Measurements from ENCODE around the gene CAMK2N1. TPM values are rescaled to one million over a fixed set of nuclear protein-coding genes. Genes with fewer than 3 reads are reported as not detected.

CAMK2N1 gene
- total RNA-seq, 3 donors from 2014 or later: 162 to 274 (median 163) TPM

GRCh38 chr1:20479840-20480239, 6.2 kb downstream of the CAMK2N1 start:
- peaks cover 41% of the 10 kb centered on the region for H3K4me1 ChIP-seq (ENCODE audit: low read depth)

DNA sequence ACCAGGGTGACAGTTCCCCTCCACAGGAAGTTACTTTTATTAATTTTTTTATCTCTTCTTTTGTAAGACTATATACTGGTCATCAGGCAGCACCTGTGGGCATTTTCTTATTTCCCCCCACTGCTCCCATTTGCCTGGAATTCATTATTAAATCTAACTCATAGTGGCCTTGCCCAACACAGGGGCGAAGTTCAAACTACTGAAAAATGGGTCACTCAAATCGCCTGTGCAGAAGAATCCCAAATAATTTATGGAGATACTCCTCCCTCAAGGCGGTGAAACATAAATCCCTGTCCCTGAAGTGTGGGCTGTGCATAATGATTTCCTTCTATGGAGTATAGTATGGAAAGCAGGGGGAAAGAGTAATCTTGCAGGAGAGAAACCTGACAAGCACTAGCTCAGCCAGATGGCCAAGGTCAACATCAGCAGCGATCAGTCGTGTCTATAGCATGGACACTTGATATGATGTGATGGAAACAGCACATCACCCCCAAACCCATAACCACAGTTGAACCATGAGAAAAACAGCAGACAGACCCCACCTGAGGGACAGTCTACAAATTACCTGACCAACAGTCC, 7.9 kb downstream of the CAMK2N1 start:
- intact Hi-C loops (cut with DNase I, micrococcal nuclease): no loop called here
- no peak overlapping the region for H3K4me3 ChIP-seq

More at GRCh38 chr1:20479840-20480239, 6.2 kb downstream of the CAMK2N1 start:
- DNase-seq (no peak), ATAC-seq (no peak)
- Histone ChIP-seq H3K9me3 (no peaks in the 10 kb centered on the region), H3K4me3 (no peak overlapping the region), H3K36me3 (ENCODE audit: low read depth) (no peaks in the 10 kb centered on the region)
- TF ChIP-seq CTCF (IDR thresholded peaks at IDR 0.05): no peak
- intact Hi-C loops (cut with DNase I, micrococcal nuclease): no loop called here

GRCh38 chr1:20477348-20478056, 8.5 kb downstream of the CAMK2N1 start:
- intact Hi-C loops (cut with DNase I, micrococcal nuclease): no loop called here
- no peaks in the 10 kb centered on the region for H3K36me3 ChIP-seq (ENCODE audit: low read depth)
- H3K4me3 ChIP-seq: no peak overlapping the region
- peak in 1 of 3 donors; percentile 44 for DNase-seq
- H3K4me1 ChIP-seq (ENCODE audit: low read depth): peaks cover 47% of the 10 kb centered on the region
- no peak for TF ChIP-seq CTCF (IDR thresholded peaks at IDR 0.05)
- H3K9me3 ChIP-seq: no peaks in the 10 kb centered on the region
- no peak for ATAC-seq

More for the DNA sequence above, 7.9 kb downstream of the CAMK2N1 start:
- DNase-seq (no peak), ATAC-seq (no peak)
- Histone ChIP-seq H3K4me1 (ENCODE audit: low read depth) (peaks cover 47% of the 10 kb centered on the region), H3K36me3 (ENCODE audit: low read depth) (no peaks in the 10 kb centered on the region), H3K9me3 (no peaks in the 10 kb centered on the region)
- no peak for TF ChIP-seq CTCF (IDR thresholded peaks at IDR 0.05)

DNA sequence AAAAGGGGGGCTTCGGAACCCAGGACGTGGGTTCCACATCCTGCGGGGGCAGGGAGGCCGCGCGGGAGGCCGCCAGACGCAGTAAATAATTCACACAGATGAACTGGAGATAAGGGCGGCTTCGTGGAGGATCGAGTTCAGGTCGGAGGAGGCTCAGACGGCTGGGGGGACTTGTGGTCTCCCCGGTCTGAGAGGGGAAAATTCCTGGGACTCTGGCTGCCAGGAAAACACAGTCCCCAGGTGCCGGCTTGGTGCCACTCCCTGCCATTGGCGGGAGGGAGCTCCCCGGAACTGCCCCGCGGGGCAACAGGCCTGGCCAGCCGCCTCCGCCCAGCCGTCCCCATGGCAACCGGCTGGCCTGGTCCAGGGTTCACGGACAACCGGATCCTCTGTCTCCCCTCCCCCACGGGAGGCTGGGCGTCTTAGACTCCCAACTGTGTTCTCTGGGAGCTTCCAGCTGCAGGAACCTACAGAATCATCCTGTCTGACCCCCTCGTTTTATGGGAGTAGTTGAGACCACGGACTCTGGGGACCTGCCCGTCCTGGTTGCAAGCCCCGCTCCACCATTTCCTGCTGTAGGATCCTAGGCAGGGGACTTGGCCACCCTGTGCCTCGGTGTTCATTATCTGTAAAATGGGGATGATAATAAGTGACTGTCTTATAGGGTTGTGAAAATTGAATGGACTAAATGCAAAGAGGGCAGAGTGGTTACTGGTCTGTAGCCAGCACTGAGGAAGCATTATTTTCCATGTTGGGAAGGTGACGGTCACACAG, 9.6 kb downstream of the CAMK2N1 start:
- Histone ChIP-seq H3K4me1 (ENCODE audit: low read depth) (peaks cover 47% of the 10 kb centered on the region), H3K4me3 (no peak overlapping the region), H3K9me3 (no peaks in the 10 kb centered on the region), H3K36me3 (ENCODE audit: low read depth) (no peaks in the 10 kb centered on the region)
- no peak for TF ChIP-seq CTCF (IDR thresholded peaks at IDR 0.05)
- DNase-seq: peak; percentile 95 to 98 (median 97)
- intact Hi-C loops (cut with DNase I, micrococcal nuclease): no loop called here
- peak; percentile 88 for ATAC-seq

DNA sequence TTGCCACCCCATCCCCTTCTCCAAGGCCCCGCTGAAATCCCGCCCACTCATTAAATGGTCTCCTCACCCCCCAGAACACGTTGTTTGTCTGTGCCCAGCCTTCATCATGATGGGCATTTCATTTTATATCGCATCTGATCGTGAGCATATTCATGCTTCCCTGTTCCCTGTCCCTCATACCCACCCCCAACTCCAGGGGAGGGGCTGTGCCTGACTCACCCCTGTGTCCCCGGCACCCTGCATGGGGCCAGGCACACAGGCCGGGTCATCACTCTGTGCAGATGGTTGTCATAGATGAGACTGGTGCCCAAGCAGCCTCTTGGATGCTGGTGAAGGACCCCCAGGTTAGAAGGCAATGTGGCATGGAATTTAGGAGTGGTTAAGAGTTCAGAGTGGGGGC, 11.0 kb downstream of the CAMK2N1 start:
- H3K4me1 ChIP-seq (ENCODE audit: low read depth): peaks cover 38% of the 10 kb centered on the region
- peak in 2 of 3 donors; percentile 29 to 62 for DNase-seq
- intact Hi-C loops (cut with DNase I, micrococcal nuclease): no loop called here
- TF ChIP-seq CTCF (IDR thresholded peaks at IDR 0.05): no peak
- H3K9me3 ChIP-seq: no peaks in the 10 kb centered on the region
- no peaks in the 10 kb centered on the region for H3K36me3 ChIP-seq (ENCODE audit: low read depth)
- peak; percentile 15 for ATAC-seq
- no peak overlapping the region for H3K4me3 ChIP-seq

All from mucosa of descending colon (tissue), 3 donors.